Measurements from ENCODE around the gene KLRC2. TPM values are rescaled to one million over a fixed set of nuclear protein-coding genes. Genes with fewer than 3 reads are reported as not detected.
"Not testable (repeated sequence)": the region's sequence is repeated elsewhere in the genome, so short reads cannot be mapped to it uniquely, and the experiment has no call there.

The KLRC2 gene
- polyA plus RNA-seq, 3 donors: not detected

GRCh38 chr12:10425938-10426337 lies 9.9 kb downstream of the KLRC2 start:
- H3K27me3 ChIP-seq (ENCODE audit: control insufficient read depth in 2 of 2, insufficient read depth in 2 of 2, low read length in 2 of 2); H3K27ac Mint-ChIP-seq; H3K27me3 Mint-ChIP-seq (ENCODE audit: low read depth in 3 of 3); H3K36me3 Mint-ChIP-seq; H3K4me2 ChIP-seq (replicated peaks; ENCODE audit: extremely low read depth, low read length, poor library complexity, severe bottlenecking); H3K4me1 ChIP-seq (ENCODE audit: control insufficient read depth in 1 of 2, insufficient read depth in 2 of 2, low read length in 2 of 2); H3K4me1 Mint-ChIP-seq; H3K4me3 Mint-ChIP-seq; DNase-seq; H4K20me1 ChIP-seq (ENCODE audit: insufficient read depth, low read length); H3K79me2 ChIP-seq (ENCODE audit: insufficient read depth, low read length); H3K9me3 ChIP-seq (replicated peaks in 1 of 2; ENCODE audit: control insufficient read depth in 1 of 2, insufficient read depth in 1 of 2, low read length in 2 of 2); H3K4me3 ChIP-seq (replicated peaks in 1 of 3; ENCODE audit: low read depth in 2 of 3, low read length in 3 of 3); H3K9me3 Mint-ChIP-seq; H3K9ac ChIP-seq (ENCODE audit: insufficient read depth, low read length, poor library complexity, severe bottlenecking); intact Hi-C loops (cut with micrococcal nuclease); H2AFZ ChIP-seq (ENCODE audit: insufficient read depth, low read depth, low read length, poor library complexity, severe bottlenecking); H3K27ac ChIP-seq (ENCODE audit: low read depth in 1 of 2, low read length in 2 of 2); H3K36me3 ChIP-seq (replicated peaks in 1 of 2; ENCODE audit: control insufficient read depth in 1 of 2, insufficient read depth in 2 of 2, low read length in 2 of 2): not testable (repeated sequence)
- WGBS (ENCODE audit: insufficient coverage): 100% methylated on average over 1 of the region's 8 CpGs

DNA sequence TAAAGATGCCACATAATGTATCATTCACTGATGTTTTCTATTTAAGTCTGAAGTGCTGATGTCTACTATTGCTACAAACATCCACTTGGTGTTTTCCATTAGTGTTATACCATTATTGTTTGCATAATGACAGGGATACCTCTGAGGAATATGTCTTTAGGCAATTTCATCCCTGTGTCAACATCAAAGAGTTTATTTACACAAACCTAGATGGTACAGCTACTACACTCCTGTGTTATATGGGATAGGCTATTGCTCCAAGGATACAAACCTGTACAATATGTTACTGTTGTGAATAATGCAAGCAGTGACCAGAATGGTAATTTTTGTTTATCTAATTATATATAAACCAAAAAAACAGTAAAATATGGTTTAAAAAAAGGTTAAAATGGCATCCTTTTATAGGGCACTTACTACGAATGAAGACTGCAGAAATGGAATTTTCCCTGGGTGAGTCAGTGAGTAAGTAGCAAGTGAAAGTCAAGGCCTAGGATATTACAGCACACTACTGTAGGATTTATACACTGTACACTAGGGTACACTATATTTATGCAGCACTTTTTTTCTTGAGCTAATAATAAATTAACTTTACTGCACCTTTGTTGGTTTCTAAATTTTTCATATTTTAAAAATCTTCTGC lies 11.4 kb downstream of the KLRC2 start:
- H3K27ac Mint-ChIP-seq; H3K9me3 ChIP-seq (replicated peaks in 1 of 2; ENCODE audit: control insufficient read depth in 1 of 2, insufficient read depth in 1 of 2, low read length in 2 of 2); H3K4me1 Mint-ChIP-seq; DNase-seq; H3K9me3 Mint-ChIP-seq; H3K4me3 ChIP-seq (replicated peaks in 1 of 3; ENCODE audit: low read depth in 2 of 3, low read length in 3 of 3); H3K27me3 Mint-ChIP-seq (ENCODE audit: low read depth in 3 of 3); intact Hi-C loops (cut with micrococcal nuclease); H3K4me3 Mint-ChIP-seq; H4K20me1 ChIP-seq (ENCODE audit: insufficient read depth, low read length); H3K36me3 ChIP-seq (replicated peaks in 1 of 2; ENCODE audit: control insufficient read depth in 1 of 2, insufficient read depth in 2 of 2, low read length in 2 of 2); H3K36me3 Mint-ChIP-seq; H3K79me2 ChIP-seq (ENCODE audit: insufficient read depth, low read length); H2AFZ ChIP-seq (ENCODE audit: insufficient read depth, low read depth, low read length, poor library complexity, severe bottlenecking); H3K4me2 ChIP-seq (replicated peaks; ENCODE audit: extremely low read depth, low read length, poor library complexity, severe bottlenecking); H3K9ac ChIP-seq (ENCODE audit: insufficient read depth, low read length, poor library complexity, severe bottlenecking); H3K27ac ChIP-seq (ENCODE audit: low read depth in 1 of 2, low read length in 2 of 2); H3K4me1 ChIP-seq (ENCODE audit: control insufficient read depth in 1 of 2, insufficient read depth in 2 of 2, low read length in 2 of 2); H3K27me3 ChIP-seq (ENCODE audit: control insufficient read depth in 2 of 2, insufficient read depth in 2 of 2, low read length in 2 of 2): not testable (repeated sequence)
- WGBS (ENCODE audit: insufficient coverage): no CpG with 5 or more reads among the region's 1 CpG

DNA sequence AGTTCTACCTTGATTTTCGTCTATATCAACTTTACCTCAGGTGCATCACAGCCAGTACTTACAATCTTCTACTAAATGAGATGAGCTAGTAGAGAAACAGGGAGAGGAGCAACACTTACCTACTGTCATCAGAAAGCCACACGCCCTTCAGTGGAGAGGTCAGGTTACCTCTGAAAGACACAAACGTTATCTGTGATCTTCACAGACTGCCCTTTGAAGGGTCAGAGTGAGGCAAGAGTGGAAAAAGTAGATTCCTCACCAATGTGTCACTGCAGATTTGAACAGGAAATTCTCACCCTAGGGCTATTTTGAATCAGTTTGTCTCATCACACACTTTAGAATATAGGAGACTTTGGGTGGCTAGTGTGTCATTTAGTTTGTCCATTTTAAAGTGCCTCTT lies 13.7 kb downstream of the KLRC2 start:
- H3K4me2 ChIP-seq (replicated peaks; ENCODE audit: extremely low read depth, low read length, poor library complexity, severe bottlenecking); H4K20me1 ChIP-seq (ENCODE audit: insufficient read depth, low read length); H3K27ac Mint-ChIP-seq; H3K27ac ChIP-seq (ENCODE audit: low read depth in 1 of 2, low read length in 2 of 2); H3K79me2 ChIP-seq (ENCODE audit: insufficient read depth, low read length); H3K9me3 Mint-ChIP-seq; H3K4me3 Mint-ChIP-seq; H2AFZ ChIP-seq (ENCODE audit: insufficient read depth, low read depth, low read length, poor library complexity, severe bottlenecking); H3K27me3 Mint-ChIP-seq (ENCODE audit: low read depth in 3 of 3); H3K4me1 ChIP-seq (ENCODE audit: control insufficient read depth in 1 of 2, insufficient read depth in 2 of 2, low read length in 2 of 2); H3K4me1 Mint-ChIP-seq; intact Hi-C loops (cut with micrococcal nuclease); H3K36me3 ChIP-seq (replicated peaks in 1 of 2; ENCODE audit: control insufficient read depth in 1 of 2, insufficient read depth in 2 of 2, low read length in 2 of 2); H3K9me3 ChIP-seq (replicated peaks in 1 of 2; ENCODE audit: control insufficient read depth in 1 of 2, insufficient read depth in 1 of 2, low read length in 2 of 2); H3K4me3 ChIP-seq (replicated peaks in 1 of 3; ENCODE audit: low read depth in 2 of 3, low read length in 3 of 3); H3K36me3 Mint-ChIP-seq; H3K9ac ChIP-seq (ENCODE audit: insufficient read depth, low read length, poor library complexity, severe bottlenecking); H3K27me3 ChIP-seq (ENCODE audit: control insufficient read depth in 2 of 2, insufficient read depth in 2 of 2, low read length in 2 of 2); DNase-seq: not testable (repeated sequence)
- WGBS (ENCODE audit: insufficient coverage): no CpG with 5 or more reads among the region's 3 CpGs

GRCh38 chr12:10420334-10420733 lies 15.5 kb downstream of the KLRC2 start, which contains the start of gene KLRC3:
TSS of gene KLRC3 (minus strand) at chr12:10420595. CDS start at chr12:10420550, 45 bp downstream.
- intact Hi-C loops (cut with micrococcal nuclease); H3K27me3 ChIP-seq (ENCODE audit: control insufficient read depth in 2 of 2, insufficient read depth in 2 of 2, low read length in 2 of 2); H2AFZ ChIP-seq (ENCODE audit: insufficient read depth, low read depth, low read length, poor library complexity, severe bottlenecking); H3K36me3 Mint-ChIP-seq; H3K9me3 ChIP-seq (replicated peaks in 1 of 2; ENCODE audit: control insufficient read depth in 1 of 2, insufficient read depth in 1 of 2, low read length in 2 of 2); H3K4me2 ChIP-seq (replicated peaks; ENCODE audit: extremely low read depth, low read length, poor library complexity, severe bottlenecking); H3K9ac ChIP-seq (ENCODE audit: insufficient read depth, low read length, poor library complexity, severe bottlenecking); H3K4me3 Mint-ChIP-seq; H4K20me1 ChIP-seq (ENCODE audit: insufficient read depth, low read length); H3K4me3 ChIP-seq (replicated peaks in 1 of 3; ENCODE audit: low read depth in 2 of 3, low read length in 3 of 3); H3K9me3 Mint-ChIP-seq; H3K27ac Mint-ChIP-seq; DNase-seq; H3K4me1 ChIP-seq (ENCODE audit: control insufficient read depth in 1 of 2, insufficient read depth in 2 of 2, low read length in 2 of 2); H3K79me2 ChIP-seq (ENCODE audit: insufficient read depth, low read length); H3K36me3 ChIP-seq (replicated peaks in 1 of 2; ENCODE audit: control insufficient read depth in 1 of 2, insufficient read depth in 2 of 2, low read length in 2 of 2); H3K27ac ChIP-seq (ENCODE audit: low read depth in 1 of 2, low read length in 2 of 2); H3K27me3 Mint-ChIP-seq (ENCODE audit: low read depth in 3 of 3); H3K4me1 Mint-ChIP-seq: not testable (repeated sequence)
- WGBS (ENCODE audit: insufficient coverage): no CpG with 5 or more reads among the region's 1 CpG
